CD4-positive, alpha-beta T cell treated with Interleukin-4 for 4 hours (primary cell): ENCODE results near the gene NFE2L2.
A peak's percentile ranks its signal among the peaks of the same experiment; 100 is the strongest.
"Not testable (repeated sequence)": the region's sequence is repeated elsewhere in the genome, so short reads cannot be mapped to it uniquely, and the experiment has no call there.

Experiments
- DNase-seq: peaks from one replicate; pipeline ENCODE4 v3.0.0-alpha.2; 2020

The NFE2L2 gene

DNA sequence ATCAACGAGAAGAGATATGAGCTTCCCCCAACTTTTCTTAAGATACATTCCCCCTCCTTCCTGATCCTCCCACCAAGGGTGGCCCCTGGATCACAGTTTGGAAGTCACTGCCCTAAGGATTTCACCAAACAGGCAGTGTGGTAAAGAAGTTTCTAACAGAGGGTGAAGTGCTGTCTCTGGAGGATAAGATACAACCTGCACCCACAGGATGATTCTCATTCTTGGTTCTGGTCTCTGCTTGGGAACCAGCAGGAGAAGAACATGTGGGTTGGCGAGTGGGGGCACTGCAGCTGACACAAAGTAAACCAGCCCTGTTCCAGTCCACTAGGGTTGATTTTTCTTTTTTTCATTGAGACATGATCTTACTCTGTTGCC is 9.3 kb downstream of the NFE2L2 start:
- DNase-seq: no peak

GRCh38 chr2:177254433-177255226 is 9.9 kb downstream of the NFE2L2 start:
- no peak for DNase-seq

DNA sequence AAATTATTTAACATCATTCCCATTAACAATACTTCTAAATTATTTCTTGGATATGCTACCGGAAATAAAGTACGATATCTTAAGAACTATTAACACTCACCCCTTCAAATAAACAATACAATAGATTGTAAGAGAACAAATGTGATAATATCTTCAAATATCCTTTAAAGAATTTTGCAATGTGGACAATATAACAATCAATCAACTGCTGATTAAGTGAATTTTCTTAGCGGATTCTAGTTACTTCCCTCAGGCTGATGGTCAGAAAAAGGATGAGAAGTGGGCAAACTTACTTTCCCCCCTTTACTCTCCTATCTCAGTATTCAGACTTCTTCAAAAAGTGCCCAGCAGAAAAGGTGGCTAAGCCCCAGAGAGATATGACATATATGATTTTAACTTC is 10.8 kb downstream of the NFE2L2 start:
- no peak for DNase-seq

GRCh38 chr2:177252808-177253531 is 11.6 kb downstream of the NFE2L2 start:
- no peak for DNase-seq

GRCh38 chr2:177251165-177251542 is 13.4 kb downstream of the NFE2L2 start:
- DNase-seq: no peak

DNA sequence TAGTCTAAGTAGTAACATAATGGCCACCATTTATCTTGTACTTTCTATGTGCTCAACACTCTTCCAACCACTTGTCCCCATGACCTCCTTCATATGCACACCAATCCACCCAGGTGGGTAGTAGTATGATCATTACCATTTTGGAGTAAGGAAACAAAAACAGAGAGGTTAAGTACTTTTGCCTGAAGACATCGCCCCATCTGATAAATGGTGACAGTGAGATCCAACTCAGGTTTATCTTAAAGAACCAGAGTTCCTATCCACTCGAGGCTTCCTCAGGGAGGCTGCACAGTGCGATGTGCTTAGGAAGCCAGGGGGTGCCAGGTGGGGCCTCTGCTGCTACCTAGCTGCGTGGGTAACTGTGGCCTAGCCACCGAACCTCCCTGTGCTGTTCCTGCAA is 14.1 kb downstream of the NFE2L2 start:
- DNase-seq: no peak

- no peak for DNase-seq
Observed at GRCh38 chr2:177249038-177249437, 15.5 kb downstream of the NFE2L2 start.

DNA sequence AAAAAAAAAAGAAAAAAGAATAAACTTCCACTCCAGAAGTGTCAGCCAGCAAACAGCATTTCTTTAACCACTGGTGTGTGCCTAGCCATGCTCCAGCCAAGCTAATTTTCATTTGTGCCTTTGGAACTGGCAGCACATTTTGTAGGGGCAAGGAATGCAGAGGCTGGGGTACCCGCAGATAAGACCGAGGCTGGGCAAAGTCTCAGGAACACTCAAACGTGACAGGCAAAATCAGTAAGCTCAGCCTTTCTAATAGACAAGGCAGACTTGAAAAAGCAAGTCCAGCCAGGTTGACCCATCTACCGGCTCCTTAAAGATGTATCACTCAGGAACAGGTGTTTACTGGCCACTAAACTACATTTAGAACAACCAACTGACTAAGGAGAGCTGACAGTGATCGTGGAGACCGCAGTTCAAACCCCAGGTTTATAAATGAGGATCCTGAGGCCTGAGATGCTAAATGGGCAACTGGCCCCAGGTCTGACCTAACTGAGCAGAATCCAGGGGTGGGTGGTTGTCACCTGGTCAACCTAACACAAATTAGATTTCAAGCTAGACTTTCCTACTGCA is 16.7 kb downstream of the NFE2L2 start:
- no peak for DNase-seq

DNA sequence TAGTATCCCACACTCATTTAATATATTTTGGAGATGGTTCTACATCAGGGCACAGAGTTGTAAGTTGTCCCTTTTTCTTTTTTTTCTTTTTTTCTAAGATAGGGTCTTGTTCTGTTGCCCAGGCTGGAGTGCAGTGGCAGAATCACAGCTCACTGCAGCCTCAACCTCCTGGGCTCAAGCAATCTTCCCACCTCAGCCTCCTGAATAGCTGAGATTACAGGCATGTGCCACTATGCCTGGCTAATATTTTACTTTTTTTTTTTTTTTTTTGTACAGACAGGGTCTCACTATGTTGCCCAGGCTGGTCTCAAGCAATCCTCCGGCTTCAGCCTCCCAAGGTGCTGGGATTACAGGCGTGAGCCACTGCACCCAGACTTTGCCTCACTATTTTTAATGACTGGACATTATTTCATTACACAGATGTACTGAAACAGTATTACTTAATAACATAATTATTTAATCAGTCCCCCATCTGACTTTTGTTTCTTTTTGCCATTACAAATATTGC is 17.9 kb downstream of the NFE2L2 start:
- not testable (repeated sequence) for DNase-seq

DNA sequence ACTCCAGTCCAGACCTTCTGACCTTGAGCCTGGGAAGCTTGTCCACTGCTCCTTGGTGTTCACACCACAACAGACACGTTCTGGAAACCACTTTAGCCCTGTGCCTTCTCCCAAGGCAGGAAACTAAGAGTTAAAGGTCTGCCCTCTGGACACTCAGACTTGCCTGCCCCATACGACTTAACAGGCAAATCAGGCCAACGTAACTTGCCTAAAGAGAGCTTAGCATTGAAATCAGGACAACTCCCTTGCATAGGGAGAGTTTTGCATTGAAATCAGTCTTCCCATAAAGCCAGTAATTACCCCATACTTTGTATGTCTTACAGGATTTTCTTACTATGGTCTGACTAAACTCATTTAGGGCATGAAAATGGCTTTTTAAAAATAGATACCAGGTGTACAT is 18.5 kb downstream of the NFE2L2 start:
- no peak for DNase-seq

DNA sequence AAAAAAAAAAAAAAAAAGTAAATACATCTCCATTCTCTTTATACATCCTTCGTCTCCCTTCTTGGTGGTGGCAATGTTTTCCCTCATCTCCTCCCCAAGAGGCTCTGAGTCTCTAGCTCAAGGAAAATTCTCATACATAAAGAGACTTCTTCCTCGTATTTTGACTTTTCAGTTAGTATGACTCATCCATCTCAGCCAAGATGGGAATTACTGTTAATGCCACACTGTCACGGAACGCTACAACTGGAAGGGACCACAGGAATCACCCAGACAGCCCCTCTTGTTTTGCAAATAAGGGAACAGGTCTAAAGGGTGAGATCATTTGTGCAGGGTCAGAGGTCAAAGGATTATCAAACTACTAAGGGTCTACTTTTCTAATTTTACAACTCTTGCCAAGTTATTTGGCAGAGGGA is 19.5 kb downstream of the NFE2L2 start:
- no peak for DNase-seq

- DNase-seq: no peak
Observed at GRCh38 chr2:177244244-177244771, 20.2 kb downstream of the NFE2L2 start.

DNA sequence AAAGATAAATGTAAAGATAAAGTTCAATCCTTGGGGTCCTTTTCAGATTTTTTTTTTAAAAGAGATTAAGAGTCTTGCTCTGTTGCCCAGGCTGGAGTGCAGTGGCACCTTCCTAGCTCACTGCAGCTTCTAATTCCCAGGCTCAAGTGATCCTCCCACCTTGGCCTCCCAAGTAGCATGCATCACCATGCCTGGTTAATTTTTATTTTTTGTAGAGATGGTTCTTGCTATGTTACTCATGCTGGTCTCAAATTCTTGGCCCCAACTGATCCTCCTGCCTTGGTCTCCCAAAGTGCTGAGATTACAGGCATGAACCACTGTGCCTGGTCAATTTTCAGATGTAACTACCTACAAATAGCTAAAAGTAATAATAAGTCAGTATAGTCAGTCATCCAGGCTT is 21.1 kb downstream of the NFE2L2 start:
- no peak for DNase-seq

DNA sequence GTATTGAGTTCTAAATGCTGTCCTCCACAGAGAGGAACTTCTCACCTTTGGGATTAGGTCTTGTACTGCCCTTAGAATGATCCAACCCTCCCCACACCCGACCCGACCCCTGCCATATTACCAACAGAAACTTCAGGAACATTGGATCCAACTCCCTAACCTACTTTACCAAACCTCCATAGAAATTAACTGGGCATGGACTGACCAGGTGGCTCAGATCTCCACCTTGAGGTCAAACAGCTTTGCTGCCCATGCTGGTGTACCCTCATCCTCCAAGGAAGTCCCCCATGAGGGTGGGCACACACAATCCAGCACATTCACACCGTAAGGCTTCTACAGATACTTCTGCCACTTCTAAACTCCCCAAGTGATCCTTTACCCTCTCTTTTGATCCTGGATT is 21.5 kb downstream of the NFE2L2 start:
- no peak for DNase-seq

- peak; percentile 24 for DNase-seq
Observed at GRCh38 chr2:177242121-177242987, 22.2 kb downstream of the NFE2L2 start.

GRCh38 chr2:177241711-177242120 is 22.8 kb downstream of the NFE2L2 start:
- DNase-seq: no peak

DNA sequence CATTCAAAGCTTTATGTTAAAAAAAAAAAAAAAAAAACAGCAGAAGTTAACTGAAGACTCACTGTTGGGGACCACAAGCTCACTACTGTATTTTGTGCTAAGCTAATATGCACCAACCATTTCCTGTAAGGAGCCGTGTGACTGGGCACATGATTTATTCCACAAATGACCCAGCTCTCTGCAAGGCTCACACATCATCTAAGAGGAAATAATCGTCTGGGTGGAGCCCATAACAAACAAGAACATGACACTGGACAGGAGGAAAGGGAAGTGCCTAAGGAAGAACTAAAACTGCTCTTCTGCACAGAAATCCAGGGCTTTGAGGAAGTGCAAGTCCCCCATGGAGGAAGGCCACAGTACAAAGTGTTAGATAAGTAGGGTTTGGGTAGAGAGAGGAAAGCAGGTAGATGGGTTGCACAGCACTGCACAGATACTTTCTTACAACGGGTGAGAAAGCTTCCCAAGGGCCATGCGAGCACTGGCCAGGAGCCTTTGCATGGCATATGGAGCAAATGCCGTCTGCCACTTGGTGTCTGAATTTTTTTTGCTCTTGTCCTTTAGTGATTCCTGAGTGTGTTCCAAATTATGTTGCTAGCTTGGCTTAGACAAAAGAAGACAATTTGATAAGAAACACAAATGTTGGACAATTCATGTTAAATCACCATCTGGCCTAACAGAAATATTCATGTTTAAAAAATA is 24.4 kb downstream of the NFE2L2 start:
- DNase-seq: peak; percentile 71

GRCh38 chr2:177239053-177239452 is 25.5 kb downstream of the NFE2L2 start:
- DNase-seq: no peak

DNA sequence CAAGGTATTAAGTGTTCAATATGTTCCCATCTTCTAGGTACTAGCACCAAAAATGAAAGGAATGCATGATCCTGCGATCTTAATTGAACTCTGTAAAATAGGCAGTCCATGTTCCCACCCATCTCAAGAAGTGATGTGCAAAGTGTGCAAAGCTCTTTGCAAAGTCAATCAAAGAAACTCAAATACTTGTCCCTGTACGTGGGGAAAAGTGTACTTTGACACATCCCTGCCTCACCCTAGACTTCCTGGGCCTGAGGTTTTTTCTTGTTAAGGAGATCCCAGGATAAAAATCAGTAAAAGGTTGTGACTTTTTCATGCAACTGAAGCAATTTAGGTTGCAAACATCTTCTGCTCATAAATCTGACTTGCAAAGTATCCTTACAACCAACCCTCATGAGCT is 26.6 kb downstream of the NFE2L2 start:
- DNase-seq: no peak

DNA sequence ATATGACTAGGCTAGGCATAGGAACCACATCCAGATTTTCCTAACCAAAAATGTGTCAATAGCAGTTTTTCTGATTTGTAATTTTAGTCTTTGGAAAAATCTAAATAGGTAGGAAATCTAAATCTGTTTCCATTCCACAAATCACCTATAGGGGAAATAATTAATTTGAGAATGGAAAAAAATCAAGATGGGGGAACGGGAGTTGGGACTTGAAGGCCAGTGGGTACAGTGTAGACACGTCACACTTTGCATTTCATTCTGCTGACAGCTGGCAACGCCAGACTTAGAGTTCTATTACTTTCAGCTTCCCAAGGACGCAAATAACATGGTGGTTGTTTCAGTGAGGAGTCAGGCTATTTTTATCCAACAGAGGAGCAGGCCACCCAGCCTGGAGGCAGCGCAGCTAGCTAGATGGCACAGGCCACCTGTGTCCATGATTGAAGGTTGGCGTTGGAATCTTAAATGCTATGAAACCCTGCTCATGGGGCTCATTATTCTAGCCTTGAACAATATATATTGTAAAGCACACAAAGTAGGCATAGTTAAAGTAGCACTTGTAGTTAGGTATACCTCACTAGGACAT is 28.6 kb downstream of the NFE2L2 start:
- no peak for DNase-seq

GRCh38 chr2:177234267-177234666 is 30.3 kb downstream of the NFE2L2 start:
- no peak for DNase-seq
